Medulla oblongata (tissue), 1 donor: ENCODE data around the gene CTNNA2.

Experiments
- DNase-seq: peaks from one replicate; pipeline ENCODE4 v3.0.0-alpha.2; 2015; ENCODE audit errors: extremely low spot score

Gene CTNNA2

GRCh38 chr2:79980116-79980515 is 467.3 kb downstream of the CTNNA2 start:
- no peak for DNase-seq

- DNase-seq = peak; percentile 74
These were observed 468.0 kb downstream of the CTNNA2 start for GRCh38 chr2:79980816-79981215.

- peak; percentile 45 for DNase-seq
These were observed 468.5 kb downstream of the CTNNA2 start for GRCh38 chr2:79981316-79981715.

GRCh38 chr2:79982445-79982844 is 469.6 kb downstream of the CTNNA2 start:
- DNase-seq = peak; percentile 76

- DNase-seq = no peak
These were observed 471.6 kb downstream of the CTNNA2 start for GRCh38 chr2:79984476-79984875.

- DNase-seq = no peak
These were observed 472.3 kb downstream of the CTNNA2 start for GRCh38 chr2:79985145-79985544.

GRCh38 chr2:79985571-79985970 is 472.7 kb downstream of the CTNNA2 start:
- DNase-seq = no peak

- no peak for DNase-seq
These were observed 480.3 kb downstream of the CTNNA2 start for GRCh38 chr2:79993144-79993543.

- DNase-seq = no peak
These were observed 481.3 kb downstream of the CTNNA2 start for GRCh38 chr2:79994161-79994560.

GRCh38 chr2:79994965-79995364 is 482.1 kb downstream of the CTNNA2 start:
- DNase-seq = no peak

GRCh38 chr2:79996709-79997108 is 483.9 kb downstream of the CTNNA2 start:
- no peak for DNase-seq

- no peak for DNase-seq
These were observed 488.9 kb downstream of the CTNNA2 start for GRCh38 chr2:80001701-80002101.

GRCh38 chr2:80002112-80002511 is 489.3 kb downstream of the CTNNA2 start:
- DNase-seq = no peak

- DNase-seq = no peak
These were observed 489.8 kb downstream of the CTNNA2 start for GRCh38 chr2:80002568-80003157.

GRCh38 chr2:80007777-80008503 is 495.1 kb downstream of the CTNNA2 start:
- DNase-seq = no peak

- DNase-seq = no peak
These were observed 495.7 kb downstream of the CTNNA2 start for GRCh38 chr2:80008596-80008995.

GRCh38 chr2:80009211-80009610 is 496.4 kb downstream of the CTNNA2 start:
- no peak for DNase-seq

GRCh38 chr2:80012061-80012460 is 499.2 kb downstream of the CTNNA2 start:
- no peak for DNase-seq

GRCh38 chr2:80014637-80015036 is 501.8 kb downstream of the CTNNA2 start:
- no peak for DNase-seq

GRCh38 chr2:80016171-80016570 is 503.3 kb downstream of the CTNNA2 start:
- DNase-seq = peak; percentile 42

GRCh38 chr2:80019571-80020460 is 507.0 kb downstream of the CTNNA2 start:
- no peak for DNase-seq

GRCh38 chr2:80022018-80022417 is 509.2 kb downstream of the CTNNA2 start:
- DNase-seq = no peak
